ENCODE results near the gene TSN. TPM values are rescaled to one million over a fixed set of nuclear protein-coding genes. Genes with fewer than 3 reads are reported as not detected.

Gene TSN
- total RNA-seq, 1 experiment from 2014 or later = 96.0 TPM

DNA sequence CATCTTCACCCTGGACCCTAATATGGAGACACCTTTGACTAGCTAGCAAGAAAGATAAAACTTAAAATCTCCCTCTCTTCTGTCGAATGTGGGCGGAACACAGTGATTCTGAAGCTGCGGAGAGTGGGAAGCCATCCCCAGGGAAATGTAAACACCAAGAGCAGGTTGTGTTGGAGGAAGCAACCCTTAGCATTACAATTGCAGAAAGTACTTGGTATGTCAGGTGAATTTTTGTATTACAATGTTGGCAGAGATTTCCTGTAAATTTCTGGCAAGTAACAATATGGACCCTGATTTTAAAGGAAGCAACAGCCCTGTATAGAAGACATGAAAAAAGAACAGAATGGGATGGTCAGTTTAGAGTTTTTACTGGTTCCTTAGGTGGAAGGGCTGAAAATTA lies 35.8 kb downstream of the TSN start:
- no peak overlapping the region for H3K27ac ChIP-seq (ENCODE audit: low read length)
- no peaks in the 10 kb centered on the region for H3K27me3 ChIP-seq (ENCODE audit: control insufficient read depth, insufficient read depth, low read length)
- no peak overlapping the region for H3K4me3 ChIP-seq (ENCODE audit: low read depth in 2 of 2, low read length in 2 of 2)
- ChIA-PET CTCF (no interaction called here), POLR2A (no interaction called here)
- in situ Hi-C loops (cut with HindIII; ENCODE audit: low pct_unique_long_range_greater_than_20kb, low sequenced_read_pairs) = no loop called here
- intact Hi-C loops (cut with micrococcal nuclease; ENCODE audit: unreplicated experiment) = no loop called here
- DNase-seq (ENCODE audit: low read depth, low spot score) = no peak
- H3K9me3 ChIP-seq (ENCODE audit: control insufficient read depth, insufficient read depth, low read depth, low read length) = no peaks in the 10 kb centered on the region
- ATAC-seq = no peak
- no TSS peak for BruUV-seq (replicated peaks)
- no peaks in the 10 kb centered on the region for H3K4me1 ChIP-seq (ENCODE audit: control insufficient read depth, insufficient read depth, low read length)
- TF ChIP-seq, protein P1, sequence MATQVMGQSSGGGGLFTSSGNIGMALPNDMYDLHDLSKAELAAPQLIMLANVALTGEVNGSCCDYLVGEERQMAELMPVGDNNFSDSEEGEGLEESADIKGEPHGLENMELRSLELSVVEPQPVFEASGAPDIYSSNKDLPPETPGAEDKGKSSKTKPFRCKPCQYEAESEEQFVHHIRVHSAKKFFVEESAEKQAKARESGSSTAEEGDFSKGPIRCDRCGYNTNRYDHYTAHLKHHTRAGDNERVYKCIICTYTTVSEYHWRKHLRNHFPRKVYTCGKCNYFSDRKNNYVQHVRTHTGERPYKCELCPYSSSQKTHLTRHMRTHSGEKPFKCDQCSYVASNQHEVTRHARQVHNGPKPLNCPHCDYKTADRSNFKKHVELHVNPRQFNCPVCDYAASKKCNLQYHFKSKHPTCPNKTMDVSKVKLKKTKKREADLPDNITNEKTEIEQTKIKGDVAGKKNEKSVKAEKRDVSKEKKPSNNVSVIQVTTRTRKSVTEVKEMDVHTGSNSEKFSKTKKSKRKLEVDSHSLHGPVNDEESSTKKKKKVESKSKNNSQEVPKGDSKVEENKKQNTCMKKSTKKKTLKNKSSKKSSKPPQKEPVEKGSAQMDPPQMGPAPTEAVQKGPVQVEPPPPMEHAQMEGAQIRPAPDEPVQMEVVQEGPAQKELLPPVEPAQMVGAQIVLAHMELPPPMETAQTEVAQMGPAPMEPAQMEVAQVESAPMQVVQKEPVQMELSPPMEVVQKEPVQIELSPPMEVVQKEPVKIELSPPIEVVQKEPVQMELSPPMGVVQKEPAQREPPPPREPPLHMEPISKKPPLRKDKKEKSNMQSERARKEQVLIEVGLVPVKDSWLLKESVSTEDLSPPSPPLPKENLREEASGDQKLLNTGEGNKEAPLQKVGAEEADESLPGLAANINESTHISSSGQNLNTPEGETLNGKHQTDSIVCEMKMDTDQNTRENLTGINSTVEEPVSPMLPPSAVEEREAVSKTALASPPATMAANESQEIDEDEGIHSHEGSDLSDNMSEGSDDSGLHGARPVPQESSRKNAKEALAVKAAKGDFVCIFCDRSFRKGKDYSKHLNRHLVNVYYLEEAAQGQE (IDR thresholded peaks at IDR 0.05; ENCODE audit: insufficient read depth in 1 of 2, low read depth in 2 of 2, low read length in 1 of 2) = no peak
- no peak for TF ChIP-seq SIN3A (IDR thresholded peaks at IDR 0.05; ENCODE audit: borderline replicate concordance, insufficient read depth, low read depth, low read length)
- TF ChIP-seq, protein P2, sequence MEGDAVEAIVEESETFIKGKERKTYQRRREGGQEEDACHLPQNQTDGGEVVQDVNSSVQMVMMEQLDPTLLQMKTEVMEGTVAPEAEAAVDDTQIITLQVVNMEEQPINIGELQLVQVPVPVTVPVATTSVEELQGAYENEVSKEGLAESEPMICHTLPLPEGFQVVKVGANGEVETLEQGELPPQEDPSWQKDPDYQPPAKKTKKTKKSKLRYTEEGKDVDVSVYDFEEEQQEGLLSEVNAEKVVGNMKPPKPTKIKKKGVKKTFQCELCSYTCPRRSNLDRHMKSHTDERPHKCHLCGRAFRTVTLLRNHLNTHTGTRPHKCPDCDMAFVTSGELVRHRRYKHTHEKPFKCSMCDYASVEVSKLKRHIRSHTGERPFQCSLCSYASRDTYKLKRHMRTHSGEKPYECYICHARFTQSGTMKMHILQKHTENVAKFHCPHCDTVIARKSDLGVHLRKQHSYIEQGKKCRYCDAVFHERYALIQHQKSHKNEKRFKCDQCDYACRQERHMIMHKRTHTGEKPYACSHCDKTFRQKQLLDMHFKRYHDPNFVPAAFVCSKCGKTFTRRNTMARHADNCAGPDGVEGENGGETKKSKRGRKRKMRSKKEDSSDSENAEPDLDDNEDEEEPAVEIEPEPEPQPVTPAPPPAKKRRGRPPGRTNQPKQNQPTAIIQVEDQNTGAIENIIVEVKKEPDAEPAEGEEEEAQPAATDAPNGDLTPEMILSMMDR (IDR thresholded peaks at IDR 0.05) = no peak
- no peak for TF ChIP-seq POLR2AphosphoS5 (IDR thresholded peaks at IDR 0.05; ENCODE audit: low read depth, low read length)
- TF ChIP-seq TCF7L2 (IDR thresholded peaks at IDR 0.05; ENCODE audit: low read depth, low read length) = no peak
- no peaks in the 10 kb centered on the region for H3K36me3 ChIP-seq (ENCODE audit: control insufficient read depth, insufficient read depth, low read length)

DNA sequence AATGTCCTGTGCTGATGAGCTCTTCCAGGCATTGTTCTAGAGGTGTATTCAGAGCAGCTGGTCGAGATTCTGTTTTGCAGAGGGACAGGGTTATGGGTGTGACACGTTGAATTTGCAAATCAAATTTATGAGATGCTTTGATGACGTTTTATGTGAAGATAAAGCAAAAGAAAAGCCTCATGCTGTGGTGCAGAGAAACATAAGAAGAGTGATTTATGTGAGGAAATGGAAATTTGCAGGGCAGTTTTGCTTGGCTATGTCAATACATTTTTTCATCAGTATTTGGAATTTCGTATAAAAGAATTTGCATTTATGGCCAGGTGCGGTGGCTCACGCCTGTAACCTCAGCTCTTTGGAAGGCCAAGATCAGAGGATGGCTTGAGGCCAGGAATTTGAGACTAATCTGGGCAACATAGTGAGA lies 36.4 kb downstream of the TSN start:
- no peak for DNase-seq (ENCODE audit: low read depth, low spot score)
- H3K4me3 ChIP-seq (ENCODE audit: low read depth in 2 of 2, low read length in 2 of 2) = no peak overlapping the region
- ChIA-PET CTCF (no interaction called here), POLR2A (no interaction called here)
- no peaks in the 10 kb centered on the region for H3K27me3 ChIP-seq (ENCODE audit: control insufficient read depth, insufficient read depth, low read length)
- TF ChIP-seq, protein P2 (IDR thresholded peaks at IDR 0.05) = no peak
- TF ChIP-seq, protein P1 (IDR thresholded peaks at IDR 0.05; ENCODE audit: insufficient read depth in 1 of 2, low read depth in 2 of 2, low read length in 1 of 2) = no peak
- TF ChIP-seq SIN3A (IDR thresholded peaks at IDR 0.05; ENCODE audit: borderline replicate concordance, insufficient read depth, low read depth, low read length) (no peak), TCF7L2 (IDR thresholded peaks at IDR 0.05; ENCODE audit: low read depth, low read length) (no peak), POLR2AphosphoS5 (IDR thresholded peaks at IDR 0.05; ENCODE audit: low read depth, low read length) (no peak)
- no TSS peak for BruUV-seq (replicated peaks)
- H3K9me3 ChIP-seq (ENCODE audit: control insufficient read depth, insufficient read depth, low read depth, low read length) = no peaks in the 10 kb centered on the region
- H3K36me3 ChIP-seq (ENCODE audit: control insufficient read depth, insufficient read depth, low read length) = no peaks in the 10 kb centered on the region
- no peak for ATAC-seq
- intact Hi-C loops (cut with micrococcal nuclease; ENCODE audit: unreplicated experiment) (no loop called here), in situ Hi-C loops (cut with HindIII; ENCODE audit: low pct_unique_long_range_greater_than_20kb, low sequenced_read_pairs) (no loop called here)
- no peak overlapping the region for H3K27ac ChIP-seq (ENCODE audit: low read length)
- H3K4me1 ChIP-seq (ENCODE audit: control insufficient read depth, insufficient read depth, low read length) = no peaks in the 10 kb centered on the region
